PFSK-1 (cell line): ENCODE measurements around the gene PRPF19.

ENCODE experiments used
- FOXP2 ChIP-seq: optimal IDR thresholded peaks from 2 replicates; pipeline ENCODE3; 2011; ENCODE audit warnings: borderline replicate concordance, control low read depth, inconsistent platforms; ENCODE audit not compliant: insufficient read depth; ENCODE audit errors: extremely low read length, extremely low read depth
- POLR2AphosphoS5 ChIP-seq: IDR thresholded peaks from 2 replicates; pipeline ENCODE4 v1.6.1; 2012; ENCODE audit warnings: low read depth, mild to moderate bottlenecking, control low read depth, low read length, moderate library complexity
- REST ChIP-seq, 2 experiments: IDR thresholded peaks; 2 replicates each; pipeline versions ENCODE4 v1.6.1 to v1.8.0; 2011 to 2012; ENCODE audit warnings: low read depth in 2 of 2, low read length in 2 of 2, control low read depth in 1 of 2, inconsistent platforms in 1 of 2, mild to moderate bottlenecking in 1 of 2, moderate library complexity in 1 of 2; ENCODE audit not compliant: insufficient read depth in 1 of 2
- SIN3A ChIP-seq: IDR thresholded peaks from 2 replicates; pipeline ENCODE4 v1.6.1; 2012; ENCODE audit warnings: mild to moderate bottlenecking, low read length, moderate library complexity, borderline replicate concordance; ENCODE audit not compliant: insufficient read depth
- TAF1 ChIP-seq: IDR thresholded peaks from 2 replicates; pipeline ENCODE4 v1.6.1; 2012; ENCODE audit warnings: low read length, control low read depth, borderline replicate concordance; ENCODE audit not compliant: insufficient read depth

Gene PRPF19

GRCh38 chr11:60866911-60867870, 39.2 kb downstream of the PRPF19 start, which contains the start of gene ZP1:
ZP1 (plus strand) TSS chr11:60867542; CDS start chr11:60867562, 20 bp downstream.
- TF ChIP-seq REST (IDR thresholded peaks at IDR 0.05; ENCODE audit: insufficient read depth in 1 of 2, low read depth in 2 of 2, low read length in 2 of 2) = no peak

- TF ChIP-seq REST (IDR thresholded peaks at IDR 0.05; ENCODE audit: insufficient read depth in 1 of 2, low read depth in 2 of 2, low read length in 2 of 2) (no peak), FOXP2 (no peak), SIN3A (no peak), TAF1 (no peak), POLR2AphosphoS5 (no peak)
These were observed 41.4 kb downstream of the PRPF19 start for GRCh38 chr11:60864856-60865513.

- no peak for TF ChIP-seq FOXP2
- TF ChIP-seq REST (IDR thresholded peaks at IDR 0.05; ENCODE audit: insufficient read depth in 1 of 2, low read depth in 2 of 2, low read length in 2 of 2) = no peak
- no peak for TF ChIP-seq SIN3A
- TF ChIP-seq POLR2AphosphoS5 = no peak
- TF ChIP-seq TAF1 = no peak
These were observed 42.5 kb downstream of the PRPF19 start for GRCh38 chr11:60863550-60864521.

GRCh38 chr11:60862171-60862570, 44.2 kb downstream of the PRPF19 start:
- no peak for TF ChIP-seq TAF1
- no peak for TF ChIP-seq POLR2AphosphoS5
- TF ChIP-seq SIN3A = no peak
- no peak for TF ChIP-seq REST (IDR thresholded peaks at IDR 0.05; ENCODE audit: insufficient read depth in 1 of 2, low read depth in 2 of 2, low read length in 2 of 2)
- no peak for TF ChIP-seq FOXP2
